Measurements from ENCODE around the gene ERC1.

DNA sequence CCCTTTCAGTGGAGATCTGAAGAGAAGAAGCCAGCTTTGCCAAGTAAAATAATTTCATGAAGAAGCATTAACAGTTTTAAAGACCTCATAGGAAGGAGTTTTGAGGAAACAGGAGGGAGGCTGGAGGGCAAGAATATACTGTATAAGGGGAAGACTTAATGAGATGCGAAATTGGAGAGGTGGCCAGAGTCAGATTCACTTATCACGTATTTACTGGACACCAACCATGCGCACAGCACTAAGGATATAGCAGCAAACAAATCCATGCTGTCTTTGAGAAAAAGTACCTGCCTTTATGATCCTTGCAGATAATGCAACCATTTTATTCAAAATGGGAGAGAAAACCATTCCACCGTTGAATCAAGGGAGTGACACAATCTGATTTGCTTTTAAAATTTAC, 100.3 kb downstream of the ERC1 start:
- TF ChIP-seq CTCF (IDR thresholded peaks at IDR 0.05; ENCODE audit: insufficient read depth, low read length), result no peak
- no peak for TF ChIP-seq REST (IDR thresholded peaks at IDR 0.05; ENCODE audit: insufficient replicate concordance, low read depth)
- no peak for TF ChIP-seq POLR2AphosphoS5 (IDR thresholded peaks at IDR 0.05; ENCODE audit: low read depth)
- TF ChIP-seq GABPA (IDR thresholded peaks at IDR 0.05; ENCODE audit: low read depth), result no peak
- no peak for TF ChIP-seq SPI1 (IDR thresholded peaks at IDR 0.05; ENCODE audit: borderline replicate concordance, low read depth)
